Left cardiac atrium (tissue), 4 donors: ENCODE data around the gene UGT8. TPM values are rescaled to one million over a fixed set of nuclear protein-coding genes. Genes with fewer than 3 reads are reported as not detected.
"Not testable (repeated sequence)": the region's sequence is repeated elsewhere in the genome, so short reads cannot be mapped to it uniquely, and the experiment has no call there.

ENCODE experiments used
- ATAC-seq, 2 donors: fragments of 200-7000 bp; cut with Tn5 transposase; one replicate each; pipeline ENCODE4 v1.9.1; 2020; ENCODE audit warnings: mild to moderate bottlenecking in 2 of 2, moderate library complexity in 2 of 2
- DNase-seq: peaks from one replicate; pipeline ENCODE4 v3.0.0-alpha.2; 2020
- intact Hi-C, 2 donors: fragments of 100-400 bp; cut with DNase I; formaldehyde crosslinking; loops; one replicate each; pipeline versions ENCODE4 v1.14.1 to v1.15.1; 2022 to 2023
- long read RNA-seq: library from polyadenylated mRNA; unstranded; transcript quantifications from one replicate; pipeline ENCODE4 v2.0.0, GENCODE V29; 2021
- total RNA-seq, 2 donors: library from RNA; stranded (reverse); fragmentation: NEBNext Ultra II Directional; extraction: Animal tissue kit (Norgen Biotek cat#: 25700); gene quantifications; one replicate each; pipeline ENCODE4 v1.2.1, GENCODE V29; 2021
- donor health status: DM: no; HTN: yes; CAD: no.
- donor health status: DM: no; HTN: yes; CAD: no; lungs with severe emphysema.
- donor health status: DM: yes; HTN: yes; CAD: no.
- donor health status: Dilated cardiomyopathy.

Gene UGT8, protein sequence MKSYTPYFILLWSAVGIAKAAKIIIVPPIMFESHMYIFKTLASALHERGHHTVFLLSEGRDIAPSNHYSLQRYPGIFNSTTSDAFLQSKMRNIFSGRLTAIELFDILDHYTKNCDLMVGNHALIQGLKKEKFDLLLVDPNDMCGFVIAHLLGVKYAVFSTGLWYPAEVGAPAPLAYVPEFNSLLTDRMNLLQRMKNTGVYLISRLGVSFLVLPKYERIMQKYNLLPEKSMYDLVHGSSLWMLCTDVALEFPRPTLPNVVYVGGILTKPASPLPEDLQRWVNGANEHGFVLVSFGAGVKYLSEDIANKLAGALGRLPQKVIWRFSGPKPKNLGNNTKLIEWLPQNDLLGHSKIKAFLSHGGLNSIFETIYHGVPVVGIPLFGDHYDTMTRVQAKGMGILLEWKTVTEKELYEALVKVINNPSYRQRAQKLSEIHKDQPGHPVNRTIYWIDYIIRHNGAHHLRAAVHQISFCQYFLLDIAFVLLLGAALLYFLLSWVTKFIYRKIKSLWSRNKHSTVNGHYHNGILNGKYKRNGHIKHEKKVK
- total RNA-seq, result under 1 TPM; 0.08 to 0.18 TPM
- long read RNA-seq, result 0 reads

DNA sequence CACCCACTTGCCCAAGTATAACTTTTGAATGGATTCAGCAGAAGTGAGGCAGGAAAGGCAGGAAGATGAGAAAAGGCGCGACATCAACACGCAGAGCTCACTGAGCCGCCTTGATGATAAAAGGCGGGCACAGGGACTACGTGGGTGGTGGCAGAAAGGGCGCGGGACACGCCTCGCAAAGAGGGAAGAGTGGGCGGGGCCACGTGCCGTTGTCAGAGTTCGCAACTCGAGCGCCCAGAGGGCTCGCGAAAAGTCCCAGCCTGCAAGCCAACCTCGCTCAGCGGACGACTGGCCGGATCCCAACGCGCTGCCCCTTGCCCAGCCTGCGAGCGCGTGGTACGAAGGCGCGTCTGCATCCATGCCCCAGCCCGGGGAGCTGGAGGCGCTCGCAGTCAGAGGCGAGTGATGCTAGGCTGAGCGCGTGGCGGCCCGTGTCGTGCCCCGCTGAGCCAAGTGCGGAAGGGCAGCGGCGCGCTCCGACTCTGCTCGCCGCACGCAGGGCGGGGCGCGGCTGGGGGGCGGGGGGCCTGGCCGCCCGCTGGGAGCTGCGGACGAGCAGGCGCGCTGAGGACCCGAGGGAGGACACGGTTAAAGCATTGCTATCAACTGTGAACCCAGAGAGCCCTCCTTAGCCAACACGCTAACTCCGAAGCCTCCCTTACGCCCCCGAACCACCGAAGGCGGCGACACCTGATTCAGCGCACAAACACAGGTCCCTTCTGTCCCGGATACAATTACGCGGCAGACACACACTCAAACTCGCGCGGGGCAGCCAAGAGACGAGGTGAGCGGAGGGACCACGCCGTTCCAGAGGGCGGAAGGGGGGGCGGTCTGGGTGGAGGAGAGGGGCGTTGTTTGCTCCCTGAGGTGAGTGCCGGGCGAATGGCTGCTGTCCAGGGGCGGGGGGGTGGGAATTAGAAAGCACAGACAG, at the start of gene UGT8:
Gene UGT8, plus strand, starts transcription at position 617 of the 931 bp plus-strand sequence. CDS start 24,074 bp downstream, outside the sequence.
- DNase-seq, result peak; percentile 26
- ATAC-seq, result peak; percentile 62 to 74
- intact Hi-C loops, result no loop called here

GRCh38 chr4:114549638-114550037, 49.0 kb upstream of the UGT8 start:
- DNase-seq (no peak), ATAC-seq (no peak)
- intact Hi-C loops, result no loop called here

DNA sequence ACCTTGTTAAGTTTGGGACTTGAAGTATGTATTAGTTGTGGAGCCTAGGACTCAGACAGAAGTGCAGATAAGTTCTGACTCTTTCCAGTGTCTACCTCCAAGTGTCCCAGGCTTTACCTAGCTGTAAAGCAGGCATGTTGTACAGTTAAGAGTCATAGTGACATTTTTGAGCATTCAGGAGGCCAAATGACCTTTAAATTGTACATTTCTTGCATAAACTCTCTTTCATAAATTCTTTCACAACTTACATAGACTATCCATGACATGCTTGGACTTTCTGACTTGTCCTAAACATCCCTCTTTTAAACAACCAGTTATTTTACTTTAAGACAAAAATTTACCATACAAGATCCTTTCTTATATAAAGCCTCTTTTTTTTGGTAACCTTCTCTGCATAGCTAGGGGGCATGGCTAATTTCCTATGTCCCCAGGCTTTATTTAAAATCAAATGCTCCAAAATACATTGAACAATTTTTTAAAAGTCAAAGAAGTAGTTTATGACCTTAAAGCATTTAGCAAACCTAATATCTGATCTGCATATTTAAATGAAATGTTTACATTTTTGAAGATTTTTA, 40.1 kb upstream of the UGT8 start:
- intact Hi-C loops, result no loop called here
- no peak for ATAC-seq
- no peak for DNase-seq

DNA sequence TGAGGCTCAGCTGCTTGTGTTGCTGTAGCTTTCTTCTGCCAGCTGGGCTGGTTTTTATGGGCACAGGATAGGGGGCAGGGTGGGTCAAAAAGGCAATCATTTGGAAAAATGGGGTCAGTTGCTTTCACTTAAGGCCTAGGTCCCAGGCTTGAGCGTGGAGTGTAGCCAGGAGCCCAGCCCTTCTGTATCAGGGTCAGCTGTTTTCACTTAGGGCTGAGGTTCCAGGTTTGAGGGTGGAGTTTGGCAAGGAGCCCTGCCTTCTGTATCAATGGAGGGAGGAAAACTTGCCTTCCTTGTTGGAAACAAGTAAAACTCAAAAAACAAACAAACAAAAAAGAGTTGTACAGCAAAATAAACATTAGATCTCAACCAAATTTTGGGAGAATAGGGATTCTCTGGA, 37.0 kb upstream of the UGT8 start:
- intact Hi-C loops, result no loop called here
- DNase-seq (no peak), ATAC-seq (no peak)

GRCh38 chr4:114562176-114562904, 36.3 kb upstream of the UGT8 start:
- intact Hi-C loops, result no loop called here
- DNase-seq (no peak), ATAC-seq (no peak)

DNA sequence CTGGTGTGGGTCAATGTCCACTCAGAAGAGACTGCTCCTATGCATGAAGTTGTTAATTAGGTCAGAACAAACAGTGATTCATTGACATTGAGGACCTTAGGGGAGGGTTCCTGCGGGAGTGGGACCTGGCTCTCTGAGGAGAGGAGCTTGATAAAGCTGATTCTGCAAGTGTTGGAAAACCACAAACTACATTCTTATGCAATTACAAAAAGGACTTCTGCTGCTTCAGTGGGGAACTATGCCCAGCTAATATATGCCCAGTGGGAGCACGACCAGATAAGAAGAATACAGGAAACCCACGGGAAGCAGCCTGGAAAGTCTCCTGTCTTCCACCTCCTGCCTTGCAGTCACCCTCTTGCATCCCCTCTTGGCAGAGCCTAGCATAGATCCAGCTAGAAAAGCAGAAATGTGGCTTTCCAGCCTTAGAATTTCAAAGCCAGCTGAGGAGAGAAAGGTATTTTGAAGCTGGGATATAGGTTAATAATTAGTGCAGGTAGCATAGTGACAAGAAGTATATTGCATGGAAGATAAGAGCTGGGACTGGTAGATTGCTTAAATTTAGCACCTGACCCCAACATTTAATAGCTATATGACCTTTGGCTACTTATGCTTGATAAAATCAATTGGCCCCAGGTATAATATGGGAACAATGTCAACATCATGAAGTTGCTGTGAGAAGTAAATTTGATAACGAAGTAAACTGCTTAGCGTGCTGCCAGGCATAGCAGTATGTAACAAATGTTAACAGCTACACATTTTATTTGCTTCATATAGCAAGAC, 34.9 kb upstream of the UGT8 start:
- ATAC-seq (no peak), DNase-seq (no peak)
- intact Hi-C loops, result no loop called here

DNA sequence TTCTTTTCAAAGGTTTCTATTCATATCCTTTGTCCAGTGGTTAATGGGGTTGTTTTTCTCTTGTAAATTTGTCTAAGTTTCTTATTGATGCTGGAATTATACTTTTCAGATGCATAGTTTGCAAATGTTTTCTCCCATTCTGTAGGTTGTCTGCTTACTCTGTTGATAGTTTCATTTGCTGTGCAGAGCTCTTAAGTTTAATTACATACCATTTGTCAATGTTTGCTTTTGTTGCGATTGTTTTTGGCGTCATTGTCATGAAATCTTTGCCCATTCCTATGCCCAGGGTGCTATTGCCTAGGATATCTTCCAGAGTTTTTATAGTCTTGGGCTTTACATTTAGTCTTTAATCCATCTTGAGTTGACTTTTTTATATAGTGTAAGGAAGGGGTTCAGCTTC, 21.2 kb upstream of the UGT8 start:
- intact Hi-C loops, result no loop called here
- no peak for DNase-seq
- ATAC-seq, result no peak

GRCh38 chr4:114582621-114583020, 16.0 kb upstream of the UGT8 start:
- no peak for ATAC-seq
- no peak for DNase-seq
- intact Hi-C loops, result no loop called here

GRCh38 chr4:114588305-114588704, 10.3 kb upstream of the UGT8 start:
- DNase-seq (no peak), ATAC-seq (no peak)
- intact Hi-C loops, result no loop called here

DNA sequence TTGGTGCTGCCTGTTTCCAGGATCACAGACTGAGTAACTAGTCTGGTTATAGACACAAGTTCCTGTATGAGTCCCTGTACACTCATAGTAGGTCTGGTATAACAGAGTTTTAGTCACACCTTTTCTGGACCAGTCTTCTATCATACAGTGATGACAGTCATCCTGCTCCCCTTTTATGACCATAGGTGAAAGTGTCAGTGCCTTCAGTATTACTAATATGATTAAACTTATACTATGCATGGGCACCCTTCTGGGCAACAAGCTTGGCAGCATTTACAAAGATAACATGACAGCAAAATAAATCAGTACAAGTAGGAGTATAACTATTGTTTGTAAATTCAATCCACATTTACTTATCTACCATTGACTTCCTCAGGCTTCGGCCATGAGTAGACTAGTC, 8.2 kb upstream of the UGT8 start:
- not testable (repeated sequence) for ATAC-seq, DNase-seq
- intact Hi-C loops, result loop anchor here in 1 of 2 donors (2.0 kb wide), 1 partner anchor 60 kb away; no protein-coding TSS in a partner anchor

DNA sequence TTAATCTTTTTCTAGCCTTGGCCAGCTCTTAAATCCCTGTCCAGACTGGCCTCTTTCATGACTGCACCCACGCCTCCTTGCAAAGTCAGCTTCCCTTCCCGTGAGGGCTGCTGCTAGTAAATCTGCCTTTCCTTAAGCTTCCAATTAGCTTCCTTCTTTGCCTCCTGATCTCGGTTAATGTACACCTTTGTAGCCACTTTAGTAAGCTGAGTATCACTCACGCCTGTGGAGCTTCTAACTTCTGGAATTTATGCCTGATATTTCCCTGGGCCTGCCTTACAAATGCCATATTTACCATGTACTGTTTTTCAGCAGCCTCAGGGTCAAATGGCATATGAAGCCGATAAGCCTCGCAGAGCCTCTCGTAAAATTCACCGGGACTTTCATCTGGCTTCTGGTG, 5.1 kb upstream of the UGT8 start:
- DNase-seq (no peak), ATAC-seq (no peak)
- intact Hi-C loops, result no loop called here

GRCh38 chr4:114595207-114595606, 3.4 kb upstream of the UGT8 start:
- ATAC-seq, result no peak
- intact Hi-C loops, result no loop called here
- no peak for DNase-seq

- no peak for ATAC-seq
- intact Hi-C loops, result no loop called here
- DNase-seq, result no peak
Measured at GRCh38 chr4:114595921-114596320, 2.7 kb upstream of the UGT8 start.

DNA sequence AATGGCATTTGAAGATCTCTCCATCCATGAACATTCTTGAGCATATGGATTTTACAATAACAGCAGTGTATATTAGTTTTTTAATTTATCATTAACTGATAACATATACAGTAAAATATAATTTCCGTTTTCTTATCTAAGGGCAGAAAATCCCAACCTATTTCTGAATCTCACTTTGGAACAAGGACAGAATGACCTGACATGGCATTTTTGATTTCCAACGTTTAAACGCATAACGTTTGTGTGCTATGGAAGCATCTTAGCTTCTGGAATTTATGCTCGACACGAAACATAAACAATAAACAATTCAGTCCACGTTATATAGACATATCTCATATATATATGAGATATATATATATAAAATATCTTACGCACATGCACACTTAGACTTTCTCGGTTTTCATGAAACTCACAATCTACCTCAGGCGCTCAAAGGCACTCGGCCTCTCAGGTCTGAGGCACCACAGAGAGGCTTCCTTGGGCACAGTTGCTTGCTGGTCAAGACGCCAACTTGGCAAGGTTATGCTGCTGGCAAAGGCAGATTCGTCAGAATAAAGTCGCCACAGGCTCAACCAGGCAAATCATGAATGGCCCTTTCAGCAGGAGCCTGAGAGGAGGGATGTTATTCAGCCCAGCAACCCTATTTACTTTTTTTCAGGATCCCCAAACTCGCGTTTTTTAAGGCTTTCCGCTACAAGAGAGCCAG, 1.0 kb upstream of the UGT8 start:
- DNase-seq, result no peak
- intact Hi-C loops, result no loop called here
- ATAC-seq, result no peak

DNA sequence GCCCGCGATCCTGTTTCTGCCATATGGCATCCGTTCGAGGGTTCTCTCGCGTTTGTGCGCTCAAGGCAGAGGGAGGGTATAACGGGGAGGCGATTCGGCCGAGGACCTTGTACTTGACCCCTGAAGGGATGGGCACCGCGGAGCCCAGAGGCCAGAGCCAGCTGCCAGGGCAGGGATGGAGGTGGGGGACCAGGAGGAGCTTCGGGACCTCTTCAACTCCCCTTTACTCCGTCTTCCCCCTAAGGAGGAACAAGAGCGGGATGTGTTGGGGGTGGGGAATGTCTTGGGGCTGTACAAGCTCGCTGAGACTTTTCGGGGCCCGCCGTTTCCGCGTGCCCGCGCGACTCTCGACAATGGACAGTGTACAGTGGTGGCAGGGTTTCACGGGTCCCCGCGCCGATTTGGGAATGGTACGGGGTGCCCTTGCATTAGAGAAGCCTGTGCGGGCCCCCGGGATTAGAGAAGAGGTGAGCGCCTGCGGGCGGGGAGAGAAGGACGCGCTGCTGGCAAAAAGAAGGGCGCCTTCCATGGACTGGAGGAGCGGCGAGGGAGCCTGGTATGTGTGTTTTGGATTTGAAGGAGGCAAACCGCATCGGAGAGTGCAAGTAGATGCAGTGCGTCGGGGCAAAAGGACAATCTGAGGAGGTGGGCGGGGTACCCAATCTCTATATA, 760 bp downstream of the UGT8 start:
- intact Hi-C loops, result no loop called here
- peak; percentile 29 to 45 for ATAC-seq
- no peak for DNase-seq

DNA sequence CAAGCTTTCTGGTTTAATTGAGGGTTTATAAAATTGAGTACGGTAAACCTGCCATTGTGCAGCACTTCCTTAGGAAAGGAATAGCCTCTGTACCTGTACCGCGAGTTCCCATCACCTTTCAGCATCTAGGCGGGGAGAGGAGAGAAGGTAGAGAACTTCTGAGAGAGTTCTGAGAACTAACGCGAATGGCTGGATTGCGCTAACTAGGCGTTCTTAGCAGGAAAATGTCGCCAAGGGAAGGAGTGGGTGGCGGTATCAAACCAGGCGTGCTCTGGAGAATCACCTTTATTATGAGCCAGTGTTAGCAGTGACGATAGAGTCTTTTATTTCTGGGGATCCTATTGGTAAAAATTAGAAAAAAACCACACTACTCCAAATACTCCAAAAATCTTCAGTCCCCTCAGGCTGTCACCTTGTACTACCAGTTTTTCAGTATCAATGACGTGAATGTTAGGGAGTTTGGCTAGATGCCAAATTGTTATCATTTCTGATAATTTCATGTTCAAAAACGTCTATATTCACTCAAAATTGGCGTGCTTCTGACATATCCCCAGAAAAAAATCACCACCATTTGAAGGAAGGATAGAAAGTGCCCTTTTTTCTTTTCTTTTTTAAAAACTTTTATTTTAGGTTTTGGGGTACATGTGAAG, 1.4 kb downstream of the UGT8 start:
- intact Hi-C loops, result no loop called here
- DNase-seq, result no peak
- ATAC-seq, result no peak

DNA sequence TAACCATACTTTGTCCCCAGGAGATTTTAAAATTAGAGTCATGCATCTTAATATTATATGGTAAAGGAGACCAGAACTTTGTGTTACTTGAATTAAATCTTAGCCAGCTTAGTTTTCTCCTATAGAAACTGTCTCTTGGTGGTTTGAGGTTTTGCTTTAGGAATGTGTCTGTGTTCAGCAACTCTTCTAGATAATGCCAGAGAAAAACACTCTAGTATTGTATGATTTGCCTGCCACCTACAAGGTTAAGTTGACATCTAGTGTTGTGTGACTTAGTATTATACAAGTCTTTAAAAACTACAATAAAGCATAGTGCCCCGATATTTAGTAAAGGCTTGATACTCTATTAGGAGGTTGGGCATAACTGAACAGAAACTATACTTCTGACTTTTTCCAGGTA, 2.1 kb downstream of the UGT8 start:
- DNase-seq (no peak), ATAC-seq (no peak)
- intact Hi-C loops, result no loop called here
